ENCODE measurements around the gene SYT5.

The SYT5 gene

DNA sequence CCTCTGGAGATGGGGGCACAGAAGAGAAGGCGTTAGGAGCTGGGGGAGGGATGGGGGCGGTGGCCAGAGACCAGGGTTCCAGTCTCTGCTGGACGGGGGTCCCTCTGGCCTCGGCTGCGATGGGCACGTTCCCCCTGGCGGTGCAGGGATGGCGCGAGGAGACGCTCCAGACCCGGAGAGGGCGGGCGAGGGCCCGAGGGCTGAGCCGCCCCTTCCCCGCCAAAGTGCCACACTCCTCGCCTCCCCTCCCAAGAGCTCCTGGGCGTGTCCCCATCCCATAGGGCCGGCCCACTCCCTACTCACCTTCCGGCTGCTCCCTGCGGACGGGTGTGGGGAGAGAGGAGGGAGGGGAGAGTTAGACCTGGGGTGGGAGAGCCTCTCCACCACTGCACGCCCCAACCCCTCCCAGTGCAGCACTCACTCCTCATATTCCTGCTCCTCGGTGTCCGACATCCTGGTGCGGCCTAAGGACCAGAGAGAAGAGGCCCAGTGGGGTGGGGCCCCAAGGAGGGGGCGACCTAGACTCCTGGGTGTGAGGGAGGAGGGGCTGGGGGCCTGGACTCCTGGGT, 33.3 kb downstream of the SYT5 start:
- no peak for DNase-seq (ENCODE audit: low read depth in 2 of 2)

GRCh38 chr19:55146078-55146704, 33.9 kb downstream of the SYT5 start:
- no peak for DNase-seq (ENCODE audit: low read depth in 2 of 2)

DNA sequence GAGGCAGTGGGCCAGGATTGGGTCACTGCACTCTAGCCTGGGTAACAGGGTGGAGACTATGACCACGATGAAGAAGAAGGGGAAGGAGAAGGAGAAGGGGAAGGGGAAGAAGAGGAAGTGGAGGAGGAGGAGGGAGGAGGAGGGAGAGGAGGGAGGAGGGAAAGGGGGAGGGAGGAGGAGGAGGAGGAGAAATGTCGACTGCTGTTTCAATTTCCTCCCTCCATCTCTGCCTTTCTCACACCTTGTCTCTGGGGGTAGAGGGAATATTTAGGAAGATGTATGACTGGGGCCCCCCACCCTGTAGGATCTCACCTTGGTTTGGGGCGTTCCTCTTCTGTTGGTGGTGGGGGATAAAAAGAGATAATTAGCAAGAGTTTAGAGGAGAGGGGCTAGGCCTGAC, 34.9 kb downstream of the SYT5 start:
- DNase-seq (ENCODE audit: low read depth in 2 of 2): no peak

DNA sequence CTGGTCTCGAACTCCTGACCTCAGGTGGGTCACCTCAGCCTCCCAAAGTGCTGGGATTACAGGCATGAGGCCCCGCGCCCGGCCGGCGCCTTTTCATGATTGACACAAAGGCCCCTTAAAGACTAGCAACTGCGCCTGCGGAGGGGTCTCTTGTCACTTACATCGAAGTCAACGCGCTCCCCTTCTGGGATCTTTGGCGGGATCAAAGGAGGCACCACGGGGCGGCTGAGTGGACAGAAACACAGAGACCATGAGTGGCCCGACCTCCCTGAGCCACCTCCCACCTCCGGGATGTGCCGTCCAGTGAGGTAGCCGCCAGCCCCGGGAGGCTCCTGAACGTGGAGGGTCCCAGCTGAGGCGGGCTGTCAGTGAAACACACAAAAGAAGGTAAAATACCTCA, 38.4 kb downstream of the SYT5 start:
- no peak for DNase-seq (ENCODE audit: low read depth in 2 of 2)

GRCh38 chr19:55137915-55138314, 42.2 kb downstream of the SYT5 start:
- no peak for DNase-seq (ENCODE audit: low read depth in 2 of 2)

DNA sequence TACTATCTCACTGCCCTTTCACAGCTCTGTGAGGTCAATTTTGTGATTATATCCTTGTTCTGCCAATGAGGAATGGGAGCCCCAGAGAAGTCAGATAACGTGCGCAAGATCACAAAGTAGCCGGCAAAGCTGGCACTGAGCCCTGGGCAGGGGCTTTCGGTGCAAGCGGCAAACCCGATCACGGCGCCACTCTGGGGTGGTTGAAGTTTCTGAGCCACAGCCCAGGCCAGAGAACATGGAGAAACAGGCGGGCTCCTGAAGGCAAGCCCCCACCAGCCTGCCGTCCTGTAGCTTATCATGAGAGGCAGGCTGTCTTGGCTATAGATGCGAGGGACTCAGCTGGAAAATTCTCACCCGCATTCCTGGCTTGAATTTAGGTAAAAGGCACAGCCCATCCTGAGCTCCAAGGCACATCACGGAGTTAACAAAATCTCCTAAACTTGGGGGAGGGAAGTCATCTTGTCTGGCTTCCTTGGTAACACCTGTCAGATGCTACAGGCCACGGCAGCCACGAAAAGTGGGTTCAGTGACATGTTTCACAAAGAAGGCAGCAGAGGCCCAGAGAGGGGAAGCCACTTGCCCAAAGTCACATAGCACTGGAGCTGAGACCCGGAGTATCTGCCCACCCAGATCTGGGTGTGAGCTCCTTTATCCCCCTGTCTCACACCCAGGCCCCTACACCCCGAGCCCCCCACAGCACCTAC, 43.5 kb downstream of the SYT5 start:
- no peak for DNase-seq (ENCODE audit: low read depth in 2 of 2)

- no peak for DNase-seq (ENCODE audit: low read depth in 2 of 2)
Observed at GRCh38 chr19:55134736-55135135, 45.4 kb downstream of the SYT5 start.

- DNase-seq (ENCODE audit: low read depth in 2 of 2): no peak
Observed at GRCh38 chr19:55133639-55134444, 46.2 kb downstream of the SYT5 start.

- no peak for DNase-seq (ENCODE audit: low read depth in 2 of 2)
Observed at GRCh38 chr19:55132453-55133129, 47.5 kb downstream of the SYT5 start.

DNA sequence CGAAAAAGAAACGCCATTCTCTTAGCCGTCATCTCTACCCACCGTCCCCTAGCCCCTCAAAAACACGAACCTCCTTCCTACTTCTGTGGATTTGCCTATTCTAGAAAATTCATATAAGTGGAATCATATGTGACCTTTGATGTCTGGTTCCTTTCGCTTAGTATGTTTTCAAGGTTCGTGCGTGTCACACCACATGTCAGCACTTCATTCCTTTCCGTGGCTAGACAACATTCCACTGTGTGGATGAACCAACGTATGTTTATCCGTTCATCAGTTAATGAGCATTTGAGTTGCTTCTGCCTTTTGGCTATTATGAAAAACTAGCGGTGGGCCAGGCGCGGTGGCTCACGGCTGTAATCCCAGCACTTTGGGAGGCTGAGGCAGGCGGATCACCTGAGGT, 48.7 kb downstream of the SYT5 start:
- no peak for DNase-seq (ENCODE audit: low read depth in 2 of 2)

All from stimulated activated CD8-positive, alpha-beta memory T cell treated with anti-CD3 and anti-CD28 coated beads, Interleukin-2, amount 100 ng/mL, for 48 hours (primary cell).